Body of pancreas (tissue), 4 donors: ENCODE results near the gene SPX.

Experiments used
- POLR2A ChIP-seq, 3 donors: fragments of 450-650 bp; IDR thresholded peaks; one replicate each; pipeline ENCODE4 v1.6.1; 2016; ENCODE audit warnings: antibody characterized with exemption in 3 of 3, mild to moderate bottlenecking in 2 of 3
- TF ChIP-seq, protein P1 (sequence below), 7 experiments: fragments of 450-650 bp in 4 of 7; fragments of 200-600 bp in 3 of 7; sonication (generic) in 3 of 7; IDR thresholded peaks; one replicate each; pipeline ENCODE4 v1.5.1; 2016 to 2019; ENCODE audit warnings: antibody characterized with exemption in 7 of 7

DNA sequence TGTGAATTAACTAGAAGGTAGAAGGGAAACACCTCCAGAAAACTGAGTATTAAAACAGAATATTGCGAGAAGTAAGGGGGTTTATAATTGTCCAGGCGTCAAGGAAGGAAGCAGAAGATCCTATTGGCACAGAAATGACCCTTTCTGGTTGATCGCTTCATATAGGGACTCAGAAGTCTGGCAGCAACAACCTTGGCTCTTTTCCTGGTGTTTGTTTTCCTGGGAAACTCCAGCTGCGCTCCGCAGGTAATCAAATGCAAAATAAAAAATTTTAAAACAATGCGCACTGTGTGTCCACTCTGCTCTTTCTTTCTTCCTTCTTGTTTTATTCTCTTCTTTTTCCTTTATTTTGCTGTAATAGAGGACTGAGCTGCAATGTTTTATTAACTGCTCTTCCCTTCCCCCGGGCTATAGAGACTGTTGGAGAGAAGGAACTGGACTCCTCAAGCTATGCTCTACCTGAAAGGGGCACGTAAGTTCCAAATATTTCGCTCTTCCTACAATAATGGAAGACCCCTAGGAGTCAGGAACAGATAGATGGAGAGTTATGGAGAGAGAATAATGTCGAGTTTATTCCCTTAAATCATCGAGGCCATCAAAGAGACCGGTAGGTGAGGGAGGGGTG, 737 bp downstream of the SPX start:
- TF ChIP-seq POLR2A (IDR thresholded peaks at IDR 0.05) = no peak
- TF ChIP-seq, protein P1, sequence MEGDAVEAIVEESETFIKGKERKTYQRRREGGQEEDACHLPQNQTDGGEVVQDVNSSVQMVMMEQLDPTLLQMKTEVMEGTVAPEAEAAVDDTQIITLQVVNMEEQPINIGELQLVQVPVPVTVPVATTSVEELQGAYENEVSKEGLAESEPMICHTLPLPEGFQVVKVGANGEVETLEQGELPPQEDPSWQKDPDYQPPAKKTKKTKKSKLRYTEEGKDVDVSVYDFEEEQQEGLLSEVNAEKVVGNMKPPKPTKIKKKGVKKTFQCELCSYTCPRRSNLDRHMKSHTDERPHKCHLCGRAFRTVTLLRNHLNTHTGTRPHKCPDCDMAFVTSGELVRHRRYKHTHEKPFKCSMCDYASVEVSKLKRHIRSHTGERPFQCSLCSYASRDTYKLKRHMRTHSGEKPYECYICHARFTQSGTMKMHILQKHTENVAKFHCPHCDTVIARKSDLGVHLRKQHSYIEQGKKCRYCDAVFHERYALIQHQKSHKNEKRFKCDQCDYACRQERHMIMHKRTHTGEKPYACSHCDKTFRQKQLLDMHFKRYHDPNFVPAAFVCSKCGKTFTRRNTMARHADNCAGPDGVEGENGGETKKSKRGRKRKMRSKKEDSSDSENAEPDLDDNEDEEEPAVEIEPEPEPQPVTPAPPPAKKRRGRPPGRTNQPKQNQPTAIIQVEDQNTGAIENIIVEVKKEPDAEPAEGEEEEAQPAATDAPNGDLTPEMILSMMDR (IDR thresholded peaks at IDR 0.05) = no peak
